Measurements from ENCODE around the gene BCAS1.

The BCAS1 gene

DNA sequence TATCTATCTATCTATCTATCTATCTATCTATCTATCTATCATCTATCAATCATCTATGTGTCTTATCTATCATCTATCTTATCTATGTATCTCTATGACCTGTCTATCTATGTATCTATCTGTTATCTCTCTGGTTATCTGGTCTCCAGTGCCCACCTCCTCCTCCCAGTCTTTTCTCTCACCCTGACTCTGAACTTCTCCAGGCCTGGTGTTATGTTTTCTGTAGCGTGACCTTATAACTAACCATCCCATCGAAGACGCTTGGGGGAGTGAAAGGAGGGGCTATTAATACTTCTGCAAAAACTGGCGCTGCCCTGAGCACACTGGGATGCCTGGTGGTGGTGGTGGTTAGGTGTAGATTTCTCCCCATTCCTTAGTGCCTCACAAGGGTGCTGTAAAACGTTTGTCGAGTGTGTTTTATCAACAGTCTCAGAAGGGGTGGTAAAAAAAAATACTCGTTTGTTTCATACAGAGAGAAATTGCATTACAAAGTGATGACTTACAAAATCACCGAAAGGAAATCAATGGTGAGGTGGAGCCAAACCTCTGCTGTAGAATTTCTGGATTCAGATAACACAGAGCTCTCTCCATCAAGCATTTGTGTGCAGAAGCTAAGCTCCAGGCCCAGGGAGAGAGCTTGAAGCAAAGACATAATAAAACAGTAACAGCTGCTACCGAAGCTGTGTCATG is 156.2 kb downstream of the BCAS1 start:
- Histone ChIP-seq H3K27ac (replicated peaks) (peak overlapping the region; percentile 95), H3K27me3 (ENCODE audit: insufficient read depth, poor library complexity, severe bottlenecking) (no peaks in the 10 kb centered on the region), H3K4me3 (replicated peaks; ENCODE audit: insufficient read depth, low read length) (no peak overlapping the region)
- TF ChIP-seq GABPA (IDR thresholded peaks at IDR 0.05; ENCODE audit: low read depth) (no peak), POLR2AphosphoS5 (IDR thresholded peaks at IDR 0.05; ENCODE audit: low read depth) (peak; percentile 35; the same call in 1 of the 2 replicates), SPI1 (IDR thresholded peaks at IDR 0.05; ENCODE audit: borderline replicate concordance, low read depth) (no peak)
- TF ChIP-seq, protein P1, sequence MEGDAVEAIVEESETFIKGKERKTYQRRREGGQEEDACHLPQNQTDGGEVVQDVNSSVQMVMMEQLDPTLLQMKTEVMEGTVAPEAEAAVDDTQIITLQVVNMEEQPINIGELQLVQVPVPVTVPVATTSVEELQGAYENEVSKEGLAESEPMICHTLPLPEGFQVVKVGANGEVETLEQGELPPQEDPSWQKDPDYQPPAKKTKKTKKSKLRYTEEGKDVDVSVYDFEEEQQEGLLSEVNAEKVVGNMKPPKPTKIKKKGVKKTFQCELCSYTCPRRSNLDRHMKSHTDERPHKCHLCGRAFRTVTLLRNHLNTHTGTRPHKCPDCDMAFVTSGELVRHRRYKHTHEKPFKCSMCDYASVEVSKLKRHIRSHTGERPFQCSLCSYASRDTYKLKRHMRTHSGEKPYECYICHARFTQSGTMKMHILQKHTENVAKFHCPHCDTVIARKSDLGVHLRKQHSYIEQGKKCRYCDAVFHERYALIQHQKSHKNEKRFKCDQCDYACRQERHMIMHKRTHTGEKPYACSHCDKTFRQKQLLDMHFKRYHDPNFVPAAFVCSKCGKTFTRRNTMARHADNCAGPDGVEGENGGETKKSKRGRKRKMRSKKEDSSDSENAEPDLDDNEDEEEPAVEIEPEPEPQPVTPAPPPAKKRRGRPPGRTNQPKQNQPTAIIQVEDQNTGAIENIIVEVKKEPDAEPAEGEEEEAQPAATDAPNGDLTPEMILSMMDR (IDR thresholded peaks at IDR 0.05; ENCODE audit: insufficient read depth, low read length) = no peak
- TF ChIP-seq, protein P2, sequence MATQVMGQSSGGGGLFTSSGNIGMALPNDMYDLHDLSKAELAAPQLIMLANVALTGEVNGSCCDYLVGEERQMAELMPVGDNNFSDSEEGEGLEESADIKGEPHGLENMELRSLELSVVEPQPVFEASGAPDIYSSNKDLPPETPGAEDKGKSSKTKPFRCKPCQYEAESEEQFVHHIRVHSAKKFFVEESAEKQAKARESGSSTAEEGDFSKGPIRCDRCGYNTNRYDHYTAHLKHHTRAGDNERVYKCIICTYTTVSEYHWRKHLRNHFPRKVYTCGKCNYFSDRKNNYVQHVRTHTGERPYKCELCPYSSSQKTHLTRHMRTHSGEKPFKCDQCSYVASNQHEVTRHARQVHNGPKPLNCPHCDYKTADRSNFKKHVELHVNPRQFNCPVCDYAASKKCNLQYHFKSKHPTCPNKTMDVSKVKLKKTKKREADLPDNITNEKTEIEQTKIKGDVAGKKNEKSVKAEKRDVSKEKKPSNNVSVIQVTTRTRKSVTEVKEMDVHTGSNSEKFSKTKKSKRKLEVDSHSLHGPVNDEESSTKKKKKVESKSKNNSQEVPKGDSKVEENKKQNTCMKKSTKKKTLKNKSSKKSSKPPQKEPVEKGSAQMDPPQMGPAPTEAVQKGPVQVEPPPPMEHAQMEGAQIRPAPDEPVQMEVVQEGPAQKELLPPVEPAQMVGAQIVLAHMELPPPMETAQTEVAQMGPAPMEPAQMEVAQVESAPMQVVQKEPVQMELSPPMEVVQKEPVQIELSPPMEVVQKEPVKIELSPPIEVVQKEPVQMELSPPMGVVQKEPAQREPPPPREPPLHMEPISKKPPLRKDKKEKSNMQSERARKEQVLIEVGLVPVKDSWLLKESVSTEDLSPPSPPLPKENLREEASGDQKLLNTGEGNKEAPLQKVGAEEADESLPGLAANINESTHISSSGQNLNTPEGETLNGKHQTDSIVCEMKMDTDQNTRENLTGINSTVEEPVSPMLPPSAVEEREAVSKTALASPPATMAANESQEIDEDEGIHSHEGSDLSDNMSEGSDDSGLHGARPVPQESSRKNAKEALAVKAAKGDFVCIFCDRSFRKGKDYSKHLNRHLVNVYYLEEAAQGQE (IDR thresholded peaks at IDR 0.05; ENCODE audit: insufficient replicate concordance, low read depth) = no peak
- peak in 1 of 2 experiments; percentile 69 for DNase-seq (ENCODE audit: low read depth in 1 of 2, low spot score in 1 of 2)

DNA sequence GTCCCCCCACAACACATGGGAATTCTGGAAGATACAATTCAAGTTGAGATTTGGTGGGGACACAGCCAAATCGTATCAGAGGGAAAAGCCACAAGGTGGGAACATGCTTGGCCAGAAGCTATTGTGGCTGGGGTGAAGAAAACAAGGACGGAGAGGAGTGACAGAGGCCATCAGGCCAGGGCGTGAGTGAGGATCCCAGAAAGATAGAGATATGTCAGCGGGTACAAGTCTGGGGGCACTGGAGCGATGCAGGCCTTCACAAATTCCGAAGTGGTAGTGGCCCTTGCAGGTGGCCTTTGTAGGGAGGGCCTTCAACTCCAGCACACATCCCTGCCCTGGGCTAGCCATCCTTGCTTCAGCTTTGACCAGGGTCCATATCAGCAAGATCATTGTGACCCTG is 159.1 kb downstream of the BCAS1 start:
- DNase-seq (ENCODE audit: low read depth in 1 of 2, low spot score in 1 of 2) = no peak
- peak overlapping the region; percentile 92; the same call in 1 of the 2 replicates for H3K27ac ChIP-seq (replicated peaks)
- no peak overlapping the region for H3K4me3 ChIP-seq (replicated peaks; ENCODE audit: insufficient read depth, low read length)
- TF ChIP-seq, protein P1 (IDR thresholded peaks at IDR 0.05; ENCODE audit: insufficient read depth, low read length) = no peak
- no peaks in the 10 kb centered on the region for H3K27me3 ChIP-seq (ENCODE audit: insufficient read depth, poor library complexity, severe bottlenecking)

DNA sequence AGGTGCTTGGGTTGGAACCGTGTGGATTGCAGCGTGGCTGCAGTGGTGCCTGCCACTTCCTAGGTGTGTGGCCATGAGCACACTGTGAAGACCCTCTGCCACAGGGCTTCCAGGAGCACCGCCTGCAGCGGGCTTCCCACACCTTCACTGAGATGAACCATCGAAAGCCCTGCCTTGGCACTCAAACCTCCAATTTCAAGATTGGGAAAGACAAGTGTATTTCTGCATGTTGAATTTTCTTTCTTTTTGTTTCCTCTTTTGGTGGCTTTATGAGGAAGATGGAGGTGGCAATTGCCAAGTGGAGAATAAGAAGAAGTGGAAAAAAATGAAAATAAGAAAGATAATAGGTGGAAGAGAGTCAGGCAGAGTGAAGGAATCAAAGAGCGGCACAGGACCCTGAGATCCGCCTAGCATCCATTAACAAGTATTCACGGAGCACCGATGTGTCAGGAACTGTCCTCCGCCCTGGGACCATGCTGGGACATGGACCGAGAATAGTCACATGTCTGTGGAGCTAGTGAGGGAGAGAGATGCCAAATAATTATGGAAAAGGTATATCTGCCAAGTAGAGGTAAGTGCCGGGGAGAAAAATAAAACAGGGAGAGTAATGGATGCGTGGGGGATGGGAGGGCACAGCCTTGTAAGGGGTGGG is 159.9 kb downstream of the BCAS1 start:
- peak in 1 of 2 experiments; percentile 57 for DNase-seq (ENCODE audit: low read depth in 1 of 2, low spot score in 1 of 2)
- Histone ChIP-seq H3K27ac (replicated peaks) (peak overlapping the region; percentile 92), H3K27me3 (ENCODE audit: insufficient read depth, poor library complexity, severe bottlenecking) (no peaks in the 10 kb centered on the region), H3K4me3 (replicated peaks; ENCODE audit: insufficient read depth, low read length) (no peak overlapping the region)
- TF ChIP-seq SPI1 (IDR thresholded peaks at IDR 0.05; ENCODE audit: borderline replicate concordance, low read depth) (peak; percentile 64; the same call in 1 of the 2 replicates), POLR2AphosphoS5 (IDR thresholded peaks at IDR 0.05; ENCODE audit: low read depth) (no peak)

DNA sequence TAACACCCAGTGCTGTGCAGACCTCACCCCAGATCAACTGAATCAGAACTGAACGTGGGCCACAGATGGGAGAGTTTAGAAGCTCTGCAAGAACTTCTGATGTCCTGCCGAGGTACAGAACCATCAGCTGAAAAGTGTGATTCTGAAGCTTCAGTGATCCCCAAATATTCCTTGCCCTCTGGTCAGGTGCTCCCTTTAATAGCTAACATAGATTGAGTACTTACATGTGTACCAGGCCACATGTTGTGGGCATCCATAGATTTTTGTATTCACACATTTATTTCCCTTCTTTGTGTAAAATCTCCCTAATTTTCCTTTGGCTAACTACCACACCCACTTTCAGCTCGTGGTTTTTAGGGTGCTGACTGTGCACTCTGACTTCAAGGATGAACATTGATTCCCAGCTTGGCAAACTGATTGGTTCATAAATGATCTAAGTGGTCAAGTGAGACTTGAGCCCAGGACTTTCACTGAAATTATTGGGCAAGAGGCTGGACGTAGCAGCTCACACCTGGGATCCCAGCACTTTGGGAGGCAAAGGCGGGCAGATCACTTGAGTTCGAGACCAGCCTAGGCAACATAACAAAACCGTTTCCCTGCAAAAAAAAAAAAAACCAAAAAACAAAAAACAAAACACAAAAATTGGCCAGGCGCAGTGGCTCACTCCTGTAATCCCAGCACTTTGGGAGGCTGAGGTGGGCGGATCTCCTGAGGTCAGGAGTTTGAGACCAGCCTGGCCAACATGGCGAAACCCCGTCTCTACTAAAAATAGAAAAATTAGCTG is 162.2 kb downstream of the BCAS1 start:
- TF ChIP-seq SPI1 (IDR thresholded peaks at IDR 0.05; ENCODE audit: borderline replicate concordance, low read depth) (no peak), GABPA (IDR thresholded peaks at IDR 0.05; ENCODE audit: low read depth) (no peak), POLR2AphosphoS5 (IDR thresholded peaks at IDR 0.05; ENCODE audit: low read depth) (no peak)
- TF ChIP-seq, protein P2 (IDR thresholded peaks at IDR 0.05; ENCODE audit: insufficient replicate concordance, low read depth) = no peak
- TF ChIP-seq, protein P1 (IDR thresholded peaks at IDR 0.05; ENCODE audit: insufficient read depth, low read length) = no peak
- DNase-seq (ENCODE audit: low read depth in 1 of 2, low spot score in 1 of 2) = no peak
- peak overlapping the region; percentile 92 for H3K27ac ChIP-seq (replicated peaks)
- no peaks in the 10 kb centered on the region for H3K27me3 ChIP-seq (ENCODE audit: insufficient read depth, poor library complexity, severe bottlenecking)
- H3K4me3 ChIP-seq (replicated peaks; ENCODE audit: insufficient read depth, low read length) = no peak overlapping the region
